Kasumi-1 (cell line): ENCODE data around the gene KLHDC9.
A peak's percentile ranks its signal among the peaks of the same experiment; 100 is the strongest.
"Not testable (repeated sequence)": the region's sequence is repeated elsewhere in the genome, so short reads cannot be mapped to it uniquely, and the experiment has no call there.

Experiments
- DNase-seq, 2 experiments: peaks; one replicate each; lab custom pipeline; 2025; lab: John Stamatoyannopoulos, UW

Gene KLHDC9

GRCh38 chr1:161096015-161096414 is 2.1 kb upstream of the KLHDC9 start:
- no peak for DNase-seq

GRCh38 chr1:161096530-161096929 is 1.6 kb upstream of the KLHDC9 start:
- no peak for DNase-seq

- DNase-seq: no peak
Observed at GRCh38 chr1:161099090-161099802, 1.1 kb downstream of the KLHDC9 start.

GRCh38 chr1:161100556-161100955 is 2.4 kb downstream of the KLHDC9 start:
- no peak for DNase-seq

GRCh38 chr1:161106431-161106830 is 8.3 kb downstream of the KLHDC9 start:
- DNase-seq: no peak

GRCh38 chr1:161111117-161111516 is 13.0 kb downstream of the KLHDC9 start:
- DNase-seq: no peak

- peak; percentile 49 to 51 for DNase-seq
Observed at GRCh38 chr1:161111527-161111926, 13.4 kb downstream of the KLHDC9 start.

GRCh38 chr1:161113915-161114314 is 15.8 kb downstream of the KLHDC9 start:
- DNase-seq: no peak

GRCh38 chr1:161114556-161114955 is 16.4 kb downstream of the KLHDC9 start:
- no peak for DNase-seq

GRCh38 chr1:161115132-161115711 is 17.1 kb downstream of the KLHDC9 start:
- DNase-seq: no peak

GRCh38 chr1:161115961-161116360 is 17.8 kb downstream of the KLHDC9 start:
- DNase-seq: not testable (repeated sequence)

GRCh38 chr1:161117759-161118581 is 19.8 kb downstream of the KLHDC9 start, which contains the start of the genes NIT1 and PFDN2:
TSS of gene NIT1 (plus strand) at chr1:161118105. CDS start at chr1:161118177, 72 bp downstream.
TSS of gene PFDN2 (minus strand) at chr1:161118037. CDS start at chr1:161118026, 11 bp downstream.
- peak; percentile 77 for DNase-seq

- peak; percentile 85 to 88 for DNase-seq
Observed at GRCh38 chr1:161119092-161119903, 21.1 kb downstream of the KLHDC9 start.

- no peak for DNase-seq
Observed at GRCh38 chr1:161121042-161121650, 23.0 kb downstream of the KLHDC9 start.

- DNase-seq: peak; percentile 47
Observed at GRCh38 chr1:161121834-161122233, 23.7 kb downstream of the KLHDC9 start.

- DNase-seq: no peak
Observed at GRCh38 chr1:161122967-161123366, 24.8 kb downstream of the KLHDC9 start.

- DNase-seq: peak; percentile 50 to 55
Observed at GRCh38 chr1:161127649-161128048, 29.5 kb downstream of the KLHDC9 start.

- no peak for DNase-seq
Observed at GRCh38 chr1:161128591-161129420, 30.6 kb downstream of the KLHDC9 start.

- no peak for DNase-seq
Observed at GRCh38 chr1:161130266-161130665, 32.1 kb downstream of the KLHDC9 start.
